ENCODE results near the gene BTN2A1.
"Not testable (repeated sequence)": the region's sequence is repeated elsewhere in the genome, so short reads cannot be mapped to it uniquely, and the experiment has no call there.

Gene BTN2A1

GRCh38 chr6:26457806-26458688, at the start of gene BTN2A1:
Gene BTN2A1 (plus strand): TSS chr6:26457955. CDS start chr6:26458637, 682 bp downstream.
- DNase-seq (ENCODE audit: low read depth): peak; percentile 48

DNA sequence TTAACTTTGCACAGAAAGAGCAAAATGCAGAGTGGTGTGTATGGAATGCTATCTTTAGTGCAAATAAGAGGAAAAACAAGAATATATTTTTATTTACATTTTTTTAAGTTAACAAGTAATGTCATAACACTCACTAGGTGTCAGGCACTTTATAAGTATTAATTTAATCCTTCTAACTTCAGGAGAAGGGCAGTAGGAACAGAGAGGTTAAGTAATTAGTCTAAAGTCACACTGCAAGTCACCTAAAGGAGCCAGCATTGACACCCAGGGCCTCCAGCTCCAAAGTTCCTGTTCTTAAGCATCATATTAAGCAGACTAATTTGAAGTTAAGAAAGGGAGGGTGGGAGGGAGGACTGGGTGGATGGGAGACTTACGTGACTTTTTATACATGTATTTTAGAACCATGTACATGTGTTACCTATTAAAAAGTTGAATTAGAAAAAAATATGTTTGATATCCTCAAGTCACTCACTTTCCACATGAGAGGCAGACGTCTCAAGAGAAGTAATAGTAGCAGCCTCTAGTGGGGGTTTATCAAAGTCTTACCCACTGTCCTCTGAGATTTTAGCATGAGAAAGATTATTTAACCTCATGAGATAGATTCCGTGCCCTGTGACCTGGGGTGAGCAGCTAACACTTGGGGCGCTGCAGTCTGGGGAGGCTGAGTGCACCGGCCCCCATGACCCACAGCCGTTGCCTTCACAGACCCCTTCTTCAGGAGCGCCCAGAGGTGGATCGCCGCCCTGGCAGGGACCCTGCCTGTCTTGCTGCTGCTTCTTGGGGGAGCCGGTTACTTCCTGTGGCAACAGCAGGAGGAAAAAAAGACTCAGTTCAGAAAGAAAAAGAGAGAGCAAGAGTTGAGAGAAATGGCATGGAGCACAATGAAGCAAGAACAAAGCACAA, 48.7 kb upstream of the BTN2A1 start:
- DNase-seq (ENCODE audit: low read depth): no peak

DNA sequence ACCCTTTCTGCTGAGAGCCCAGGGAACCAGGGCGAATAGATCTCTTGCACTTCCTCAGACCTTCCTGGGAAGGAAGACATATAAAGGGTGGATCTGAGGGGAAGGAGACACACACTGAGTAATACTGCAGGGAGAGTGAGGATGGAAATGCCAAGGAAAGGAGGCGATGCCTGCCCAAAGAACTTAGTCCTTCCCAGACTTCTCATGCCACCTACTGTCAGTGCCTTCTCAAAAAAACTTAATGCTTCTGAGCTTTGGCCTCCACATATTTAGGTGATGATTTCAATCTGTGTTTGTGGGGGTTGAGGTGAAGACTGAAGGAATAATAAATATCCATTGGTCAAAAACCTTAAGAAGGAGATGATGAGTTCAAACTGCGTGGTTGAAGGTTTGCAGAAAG, 46.0 kb upstream of the BTN2A1 start:
- no peak for DNase-seq (ENCODE audit: low read depth)

DNA sequence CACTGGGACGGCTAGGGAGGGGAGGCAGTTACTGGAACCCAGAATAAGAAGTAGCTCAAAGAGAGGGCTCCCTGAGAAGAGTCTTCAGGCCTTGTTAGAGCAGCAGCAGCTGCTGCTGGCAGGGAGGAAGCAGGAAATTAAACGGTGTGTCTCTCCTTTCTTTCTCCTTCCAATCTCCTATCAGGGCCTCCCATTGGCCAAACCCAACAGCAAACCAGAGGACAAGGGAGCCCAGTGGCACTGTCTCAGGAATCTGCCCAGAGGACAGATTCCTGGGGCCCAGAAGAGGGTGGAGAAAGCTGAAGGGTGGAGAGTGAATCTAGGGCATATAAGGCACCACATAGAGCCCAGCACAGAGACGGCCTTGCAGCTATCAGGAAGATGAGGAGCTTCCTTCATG, 45.5 kb upstream of the BTN2A1 start:
- no peak for DNase-seq (ENCODE audit: low read depth)

DNA sequence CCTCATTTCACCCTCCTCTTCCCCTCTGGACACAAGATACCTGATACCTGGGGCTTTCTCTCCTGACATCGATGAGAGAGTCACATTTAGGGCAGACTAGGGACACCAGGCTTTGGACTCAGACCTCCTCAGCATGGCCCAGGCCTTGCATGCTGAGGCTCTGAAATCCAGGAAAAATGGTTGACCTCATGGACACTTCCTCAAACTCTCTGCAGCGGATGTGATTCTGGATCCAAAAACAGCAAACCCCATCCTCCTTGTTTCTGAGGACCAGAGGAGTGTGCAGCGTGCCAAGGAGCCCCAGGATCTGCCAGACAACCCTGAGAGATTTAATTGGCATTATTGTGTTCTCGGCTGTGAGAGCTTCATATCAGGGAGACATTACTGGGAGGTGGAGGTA, 44.8 kb upstream of the BTN2A1 start:
- DNase-seq (ENCODE audit: low read depth): no peak

DNA sequence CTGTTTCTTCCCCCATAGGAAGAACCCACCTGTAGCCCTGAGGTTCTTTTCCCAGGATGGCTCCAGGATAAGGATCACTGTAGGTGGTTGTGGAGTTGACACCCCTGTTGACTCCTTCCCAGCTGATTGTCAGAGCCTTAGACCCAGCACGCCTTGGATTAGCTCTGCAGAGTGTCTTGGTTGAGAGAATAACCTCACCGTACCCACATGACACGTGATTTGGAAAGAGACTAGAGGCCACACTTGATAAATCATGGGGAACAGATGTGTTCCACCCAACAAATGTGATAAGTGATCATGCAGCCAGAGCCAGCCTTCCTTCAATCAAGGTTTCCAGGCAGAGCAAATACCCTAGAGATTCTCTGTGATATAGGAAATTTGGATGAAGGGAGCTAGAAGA, 43.5 kb upstream of the BTN2A1 start:
- DNase-seq (ENCODE audit: low read depth): no peak

DNA sequence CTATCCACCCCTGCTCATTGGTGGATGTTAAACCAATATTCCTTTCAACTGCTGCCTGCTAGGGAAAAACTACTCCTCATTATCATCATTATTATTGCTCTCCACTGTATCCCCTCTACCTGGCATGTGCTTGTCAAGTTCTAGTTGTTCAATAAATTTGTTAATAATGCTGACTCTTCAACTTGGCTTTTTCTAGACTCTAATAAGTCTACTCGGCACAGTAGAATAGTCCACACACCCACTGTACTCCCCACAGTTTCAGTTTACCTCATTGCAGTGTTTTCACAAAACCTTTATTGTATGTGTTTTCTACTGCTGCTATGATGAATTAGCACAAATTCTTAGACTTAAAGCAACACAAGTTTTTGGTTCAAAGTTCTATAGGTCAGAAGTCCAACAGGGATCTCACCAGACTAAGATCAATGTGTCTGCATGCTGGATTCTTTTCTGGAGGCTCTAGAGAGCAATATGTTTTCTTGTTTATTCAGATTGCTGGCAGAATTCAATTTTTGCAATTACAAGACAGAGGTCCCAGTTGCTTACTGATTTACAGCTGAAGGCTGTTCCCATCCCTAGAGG, 42.6 kb upstream of the BTN2A1 start:
- DNase-seq (ENCODE audit: low read depth): no peak

GRCh38 chr6:26415791-26416190, 42.0 kb upstream of the BTN2A1 start:
- no peak for DNase-seq (ENCODE audit: low read depth)

DNA sequence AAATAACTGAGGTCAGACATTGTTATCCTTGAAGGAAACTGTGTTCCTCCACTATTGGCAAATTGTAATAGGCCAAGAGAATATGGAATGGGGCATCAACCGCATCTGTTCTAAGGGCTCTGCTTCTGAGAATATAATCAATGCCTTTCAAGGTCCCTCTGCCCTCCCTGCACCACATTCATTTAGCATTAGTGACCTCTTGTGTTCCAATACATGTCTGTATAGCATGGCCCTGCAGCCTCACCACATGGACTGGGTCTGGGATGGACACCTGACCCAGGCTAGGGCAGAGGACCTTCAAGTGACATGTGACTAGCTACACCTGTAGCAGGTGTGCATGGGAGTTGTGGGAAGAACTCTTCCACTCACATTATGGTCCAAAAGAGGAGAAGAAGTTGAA, 41.5 kb upstream of the BTN2A1 start:
- DNase-seq (ENCODE audit: low read depth): no peak

- not testable (repeated sequence) for DNase-seq (ENCODE audit: low read depth)
Observed at GRCh38 chr6:26418077-26418476, 39.7 kb upstream of the BTN2A1 start.

DNA sequence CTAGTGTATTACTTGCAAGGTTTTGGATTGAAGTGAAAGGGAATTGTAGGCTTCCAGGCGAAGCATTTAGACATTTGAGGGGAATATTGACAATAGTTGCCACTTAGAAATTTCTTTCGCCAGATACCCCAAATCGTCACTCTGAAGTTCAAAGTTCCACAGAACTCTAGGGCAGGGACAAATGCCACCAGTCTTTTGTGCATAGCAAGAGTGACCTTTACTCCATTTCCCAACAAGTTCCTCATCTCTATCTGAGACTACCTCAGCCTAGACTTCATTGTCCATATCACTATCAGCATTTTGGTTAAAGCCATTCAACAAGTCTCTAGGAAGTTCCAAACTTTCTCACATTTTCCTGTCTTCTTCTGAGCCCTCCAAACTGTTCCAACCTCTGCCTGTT, 39.0 kb upstream of the BTN2A1 start:
- not testable (repeated sequence) for DNase-seq (ENCODE audit: low read depth)

DNA sequence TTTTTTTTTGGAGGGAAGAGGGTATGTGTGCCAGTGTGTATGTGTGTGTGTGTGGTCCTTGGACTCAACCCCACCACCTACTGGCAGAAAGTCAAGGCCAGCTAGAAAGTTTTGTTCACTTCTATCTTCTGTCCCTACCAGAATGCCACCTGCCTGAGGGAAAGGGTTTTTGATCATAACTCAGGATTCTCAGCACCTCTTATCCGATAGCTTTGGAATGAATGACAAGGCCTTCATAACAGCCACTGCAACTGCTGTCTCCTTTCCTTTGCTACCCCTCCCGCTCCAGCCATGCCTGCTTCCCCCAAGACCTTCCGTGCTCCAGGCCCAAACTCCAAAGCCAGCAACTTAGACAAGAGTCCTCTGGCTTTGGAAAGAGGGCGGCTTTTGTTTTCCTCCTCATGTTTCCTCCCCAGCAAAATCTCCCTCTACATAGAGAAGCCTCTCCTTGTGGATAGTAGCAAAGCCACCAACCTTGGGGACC, 37.0 kb upstream of the BTN2A1 start:
- DNase-seq (ENCODE audit: low read depth): no peak

DNA sequence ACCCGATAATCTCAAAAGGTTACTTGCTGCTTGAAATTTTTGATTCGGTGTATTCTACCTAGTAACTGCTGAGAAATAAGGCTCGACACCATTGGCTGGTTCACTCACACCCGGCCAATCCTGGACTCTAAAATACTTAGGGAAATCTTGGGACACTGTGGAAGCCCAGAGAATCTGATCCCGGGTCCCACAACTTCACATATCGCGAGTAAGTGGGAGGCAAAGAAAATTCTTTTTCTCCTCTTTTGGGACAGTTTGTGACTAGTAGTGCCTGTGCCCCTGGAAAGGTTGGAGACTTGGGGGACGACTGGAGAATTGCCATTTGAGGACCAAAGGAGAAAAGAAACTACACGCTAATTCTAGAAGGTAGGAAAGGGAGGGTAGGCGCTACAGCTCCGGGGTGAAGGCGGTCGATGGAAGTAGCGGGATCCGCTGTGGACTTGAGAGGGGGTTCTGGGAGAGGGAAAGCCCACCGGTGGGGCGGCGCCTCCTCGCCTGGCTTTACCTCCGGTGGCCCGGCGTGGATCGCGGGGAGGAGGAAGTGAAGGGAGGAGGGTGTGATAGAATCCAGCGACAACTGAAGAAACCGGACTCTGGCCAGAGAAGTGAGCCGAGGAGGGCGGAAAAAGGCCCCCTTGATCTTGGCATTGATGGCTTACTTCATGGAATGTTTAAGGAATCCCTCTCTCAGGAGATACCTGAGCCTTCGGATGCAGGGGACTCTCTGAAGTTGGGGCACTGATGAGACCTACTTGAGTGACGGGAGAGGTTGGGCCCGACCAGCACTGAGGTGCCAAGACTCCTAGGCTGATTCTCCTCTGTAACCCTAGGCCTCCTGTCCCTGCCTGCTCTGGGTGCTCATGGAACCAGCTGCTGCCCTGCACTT, 36.3 kb upstream of the BTN2A1 start:
- DNase-seq (ENCODE audit: low read depth): no peak

DNA sequence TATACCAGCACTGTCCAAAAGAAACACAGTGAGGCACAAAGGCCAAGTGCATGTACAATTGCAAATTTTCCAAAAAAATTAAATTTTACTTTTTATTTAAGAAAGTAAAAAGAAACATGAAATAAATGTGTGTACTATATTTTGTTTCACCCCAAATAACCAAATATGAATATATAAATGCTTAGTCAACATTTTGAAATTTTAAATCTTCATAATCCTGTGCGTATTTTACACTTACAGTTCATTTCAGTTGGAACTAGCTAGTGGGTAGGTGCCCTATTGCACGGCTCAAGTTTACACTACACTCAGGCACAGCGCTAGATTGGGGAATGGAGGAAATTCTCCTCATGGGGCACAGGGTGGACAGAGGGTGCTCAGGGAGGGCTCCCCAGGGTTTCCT, 35.4 kb upstream of the BTN2A1 start:
- no peak for DNase-seq (ENCODE audit: low read depth)

GRCh38 chr6:26426691-26427450, 30.9 kb upstream of the BTN2A1 start:
- DNase-seq (ENCODE audit: low read depth): no peak

GRCh38 chr6:26427451-26427809, 30.3 kb upstream of the BTN2A1 start:
- DNase-seq (ENCODE audit: low read depth): no peak

DNA sequence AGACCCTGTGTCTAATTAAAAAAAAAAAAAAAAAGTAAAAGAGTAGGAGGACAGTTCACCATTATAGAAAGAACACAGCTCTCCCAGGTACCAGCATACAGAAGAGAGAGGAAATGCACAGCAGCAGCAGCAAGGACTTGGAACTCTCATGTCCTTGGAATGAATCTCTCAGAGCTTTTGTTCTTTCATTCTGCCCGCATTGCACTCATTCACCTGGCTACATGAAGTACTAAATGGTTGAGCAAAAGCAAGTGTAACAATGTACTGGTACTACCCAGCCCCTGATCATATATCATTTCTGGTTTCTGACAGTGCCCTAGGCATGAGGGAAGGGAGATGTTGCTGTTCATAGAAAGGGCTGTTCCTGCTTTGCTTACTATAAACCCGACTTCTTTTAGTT, 29.5 kb upstream of the BTN2A1 start:
- no peak for DNase-seq (ENCODE audit: low read depth)

- DNase-seq (ENCODE audit: low read depth): no peak
Observed at GRCh38 chr6:26430787-26431186, 27.0 kb upstream of the BTN2A1 start.

GRCh38 chr6:26431258-26432172, 26.2 kb upstream of the BTN2A1 start:
- no peak for DNase-seq (ENCODE audit: low read depth)

Data from stimulated activated CD8-positive, alpha-beta memory T cell treated with anti-CD3 and anti-CD28 coated beads, Interleukin-12 subunit alpha, Interleukin-12 subunit beta, amount 100 ng/mL, for 1 hour (primary cell).